GM12892 (cell line): ENCODE data around the gene OR5V1.

ENCODE experiments used
- POLR2A ChIP-seq: IDR thresholded peaks from 2 replicates; pipeline ENCODE4 v1.6.1; 2011; ENCODE audit warnings: low read depth, low read length, control low read depth
- POLR2AphosphoS5 ChIP-seq: IDR thresholded peaks from 2 replicates; pipeline ENCODE4 v1.6.1; 2011; ENCODE audit warnings: low read depth, low read length, control low read depth
- TAF1 ChIP-seq: IDR thresholded peaks from 2 replicates; pipeline ENCODE4 v1.6.1; 2011; ENCODE audit warnings: low read depth, mild to moderate bottlenecking, control low read depth, low read length, borderline replicate concordance

DNA sequence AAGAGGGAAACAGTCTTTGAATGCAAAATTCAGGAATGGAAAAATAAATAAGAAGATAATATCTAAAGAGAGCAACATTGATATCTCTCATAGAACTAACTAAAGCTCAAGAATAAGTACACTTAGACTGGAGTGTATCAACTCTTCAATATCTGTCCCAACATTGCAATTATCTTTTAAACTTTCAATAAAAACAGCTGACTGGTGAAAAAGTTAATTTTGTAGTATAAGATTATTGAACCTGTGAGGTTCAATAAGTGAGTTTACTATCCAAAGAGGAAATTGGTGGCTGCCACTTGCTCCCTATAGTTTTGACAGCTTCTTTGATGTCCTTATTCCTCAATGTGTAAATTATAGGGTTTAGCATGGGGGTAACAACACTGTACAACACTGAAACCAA lies 13.7 kb downstream of the OR5V1 start:
- no peak for TF ChIP-seq POLR2A
- no peak for TF ChIP-seq TAF1
- TF ChIP-seq POLR2AphosphoS5: no peak
